HG03439 (cell line): Measurements from ENCODE around the gene MATCAP1.
A peak's percentile ranks its signal among the peaks of the same experiment; 100 is the strongest.

Experiments
- ATAC-seq: cut with Tn5 transposase; IDR thresholded peaks from one replicate; pipeline ENCODE4 v1.9.1; 2021; ENCODE audit warnings: mild to moderate bottlenecking, moderate library complexity; ENCODE audit not compliant: unreplicated experiment

Gene MATCAP1

GRCh38 chr16:67158637-67159600 lies 24.8 kb downstream of the MATCAP1 start:
- ATAC-seq: peak; percentile 45

- no peak for ATAC-seq
Measured at GRCh38 chr16:67157892-67158635, 25.7 kb downstream of the MATCAP1 start.

- ATAC-seq: no peak
Measured at GRCh38 chr16:67157106-67157748, 26.5 kb downstream of the MATCAP1 start.

- no peak for ATAC-seq
Measured at GRCh38 chr16:67156143-67156844, 27.5 kb downstream of the MATCAP1 start.

GRCh38 chr16:67155295-67156142 lies 28.2 kb downstream of the MATCAP1 start:
- no peak for ATAC-seq

GRCh38 chr16:67154578-67155294 lies 29.0 kb downstream of the MATCAP1 start:
- ATAC-seq: no peak

- no peak for ATAC-seq
Measured at GRCh38 chr16:67151431-67152097, 32.2 kb downstream of the MATCAP1 start.

GRCh38 chr16:67150833-67151396 lies 32.8 kb downstream of the MATCAP1 start, which contains the start of gene B3GNT9:
Gene B3GNT9, minus strand, starts transcription at chr16:67150998. Its CDS starts 513 bp downstream, at chr16:67150485.
- peak; percentile 39 for ATAC-seq

GRCh38 chr16:67150047-67150832 lies 33.5 kb downstream of the MATCAP1 start:
- no peak for ATAC-seq

- no peak for ATAC-seq
Measured at GRCh38 chr16:67149276-67150046, 34.3 kb downstream of the MATCAP1 start.

GRCh38 chr16:67148656-67149275 lies 35.0 kb downstream of the MATCAP1 start:
- no peak for ATAC-seq

GRCh38 chr16:67148221-67148620 lies 35.5 kb downstream of the MATCAP1 start:
- ATAC-seq: no peak

GRCh38 chr16:67147437-67148140 lies 36.2 kb downstream of the MATCAP1 start:
- ATAC-seq: no peak

GRCh38 chr16:67146523-67147357 lies 37.0 kb downstream of the MATCAP1 start:
- no peak for ATAC-seq

GRCh38 chr16:67145746-67146145 lies 38.0 kb downstream of the MATCAP1 start:
- ATAC-seq: no peak
